Psoas muscle (tissue), 8 donors: ENCODE results near the gene NFU1. TPM values are rescaled to one million over a fixed set of nuclear protein-coding genes. Genes with fewer than 3 reads are reported as not detected.
"Not testable (repeated sequence)": the region's sequence is repeated elsewhere in the genome, so short reads cannot be mapped to it uniquely, and the experiment has no call there.

Source experiments
- ATAC-seq, 4 donors: fragments of 200-7000 bp; cut with Tn5 transposase; one replicate each; pipeline ENCODE4 v1.9.1; 2020; ENCODE audit warnings: moderate library complexity in 3 of 4, mild to moderate bottlenecking in 2 of 4
- DNase-seq, 2 donors: peaks; one replicate each; pipeline ENCODE4 v3.0.0-alpha.2; 2020
- H3K27ac ChIP-seq: fragments of 200-600 bp; one replicate; pipeline ENCODE4 v1.8.0; 2022
- H3K27me3 ChIP-seq, 3 donors: fragments of 200-600 bp in 1 of 3; one replicate each; pipeline versions ENCODE4 v1.6.1 to v1.8.0; 2013 to 2022; ENCODE audit warnings: low read length in 2 of 3, mild to moderate bottlenecking in 2 of 3, moderate library complexity in 1 of 3; ENCODE audit not compliant: insufficient read depth in 3 of 3
- H3K36me3 ChIP-seq, 2 donors: fragments of 200-600 bp in 1 of 2; one replicate each; pipeline versions ENCODE4 v1.6.1 to v1.8.0; 2013 to 2022; ENCODE audit warnings: low read depth in 1 of 2, mild to moderate bottlenecking in 1 of 2, moderate library complexity in 1 of 2; ENCODE audit not compliant: insufficient read depth in 1 of 2
- H3K4me1 ChIP-seq: fragments of 200-600 bp; one replicate; pipeline ENCODE4 v1.8.0; 2022
- H3K4me3 ChIP-seq: fragments of 200-600 bp; one replicate; pipeline ENCODE4 v1.8.0; 2022; ENCODE audit warnings: mild to moderate bottlenecking
- H3K9me3 ChIP-seq: fragments of 200-600 bp; one replicate; pipeline ENCODE4 v1.8.0; 2022
- WGBS, 3 donors: extraction: QIAGEN DNeasy Blood & Tissue Kit; methylation state at CpG; one replicate each; pipeline versions ENCODE4 v1.1.6 to v1.1.7; 2013; 5-methylcytosine and 5-hydroxymethylcytosine counted together
- intact Hi-C, 2 donors: fragments of 100-400 bp; cut with DNase I; formaldehyde crosslinking; loops; one replicate each; pipeline versions ENCODE4 v1.11.0 to v1.14.2; 2022
- polyA plus RNA-seq, 3 donors: library from polyadenylated mRNA; stranded (reverse); fragments of 200-250 nt; gene quantifications; one replicate each; pipeline ENCODE4 v1.2.3, GENCODE V29; 2013
- total RNA-seq, 4 donors: library from RNA; stranded (reverse); fragmentation: NEBNext Ultra II Directional in 2 of 4; extraction: Animal tissue kit (Norgen Biotek cat#: 25700) in 2 of 4; gene quantifications; one replicate each; pipeline versions ENCODE4 v1.2.1 to v1.2.4, GENCODE V29; 2021 to 2023
- TF ChIP-seq, protein P1 (sequence below): fragments of 200-600 bp; IDR thresholded peaks from one replicate; pipeline ENCODE4 v1.8.0; 2022; ENCODE audit warnings: antibody characterized with exemption
- donor health status: healthy with polysubstance abuse.
- donor health status: DM: no; HTN: no; CAD: no; lungs with moderate emphysema.
- donor health status: Bipolar disorder and iron deficiency.
- donor health status: healthy.
- donor health status: DM: yes; HTN: yes; CAD: no.
- donor health status: DM: no; HTN: no; CAD: no.
- donor health status: DM: no; HTN: no; CAD: no.
- donor health status: DM: yes; HTN: yes; CAD: no.

Gene NFU1
- total and polyA plus RNA-seq, 7 donors: 36.5 to 112 (median 83.4) TPM

DNA sequence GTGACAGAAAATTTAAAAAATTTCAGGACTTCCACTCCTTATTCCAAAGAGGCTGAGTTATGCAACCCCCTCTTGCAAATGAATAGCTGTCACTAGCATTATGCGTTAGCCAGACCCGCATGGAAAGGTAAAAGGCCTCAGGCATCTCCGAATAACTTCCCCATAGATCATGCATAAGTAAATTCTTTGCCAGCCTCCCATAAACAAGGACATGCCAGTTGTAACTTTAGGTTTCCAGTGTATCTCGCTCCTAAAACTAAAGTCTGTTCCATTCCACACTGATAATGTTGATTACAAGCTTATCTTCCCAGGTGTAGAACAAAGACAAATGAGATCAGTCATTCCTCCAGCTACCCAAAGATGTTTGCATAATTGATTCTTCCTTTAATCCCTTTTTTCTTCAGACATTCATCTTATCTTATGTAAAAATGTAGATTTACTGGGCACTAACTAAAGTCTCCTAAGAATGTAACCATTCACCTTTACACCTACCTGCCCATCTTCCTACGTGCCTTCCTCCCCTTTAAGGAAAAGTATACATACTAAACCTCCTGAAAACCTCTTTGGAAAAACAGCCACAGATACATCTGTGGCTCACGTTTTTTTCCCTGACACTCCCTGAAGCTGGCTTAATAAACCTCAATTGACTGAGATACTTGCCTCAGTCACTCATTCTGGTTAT lies 13.6 kb upstream of the NFU1 start:
- 83 to 86% (median 84%) methylated on average over 6 of the region's 6 CpGs for WGBS, 3 donors
- Histone ChIP-seq H3K27ac (no peak overlapping the region), H3K27me3 (no peaks in the 10 kb centered on the region), H3K4me3 (no peak overlapping the region), H3K9me3 (no peaks in the 10 kb centered on the region), H3K4me1 (no peaks in the 10 kb centered on the region), H3K36me3 (no peaks in the 10 kb centered on the region)
- intact Hi-C loops: no loop called here
- TF ChIP-seq, protein P1, sequence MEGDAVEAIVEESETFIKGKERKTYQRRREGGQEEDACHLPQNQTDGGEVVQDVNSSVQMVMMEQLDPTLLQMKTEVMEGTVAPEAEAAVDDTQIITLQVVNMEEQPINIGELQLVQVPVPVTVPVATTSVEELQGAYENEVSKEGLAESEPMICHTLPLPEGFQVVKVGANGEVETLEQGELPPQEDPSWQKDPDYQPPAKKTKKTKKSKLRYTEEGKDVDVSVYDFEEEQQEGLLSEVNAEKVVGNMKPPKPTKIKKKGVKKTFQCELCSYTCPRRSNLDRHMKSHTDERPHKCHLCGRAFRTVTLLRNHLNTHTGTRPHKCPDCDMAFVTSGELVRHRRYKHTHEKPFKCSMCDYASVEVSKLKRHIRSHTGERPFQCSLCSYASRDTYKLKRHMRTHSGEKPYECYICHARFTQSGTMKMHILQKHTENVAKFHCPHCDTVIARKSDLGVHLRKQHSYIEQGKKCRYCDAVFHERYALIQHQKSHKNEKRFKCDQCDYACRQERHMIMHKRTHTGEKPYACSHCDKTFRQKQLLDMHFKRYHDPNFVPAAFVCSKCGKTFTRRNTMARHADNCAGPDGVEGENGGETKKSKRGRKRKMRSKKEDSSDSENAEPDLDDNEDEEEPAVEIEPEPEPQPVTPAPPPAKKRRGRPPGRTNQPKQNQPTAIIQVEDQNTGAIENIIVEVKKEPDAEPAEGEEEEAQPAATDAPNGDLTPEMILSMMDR: no peak
- ATAC-seq (no peak), DNase-seq (no peak)

DNA sequence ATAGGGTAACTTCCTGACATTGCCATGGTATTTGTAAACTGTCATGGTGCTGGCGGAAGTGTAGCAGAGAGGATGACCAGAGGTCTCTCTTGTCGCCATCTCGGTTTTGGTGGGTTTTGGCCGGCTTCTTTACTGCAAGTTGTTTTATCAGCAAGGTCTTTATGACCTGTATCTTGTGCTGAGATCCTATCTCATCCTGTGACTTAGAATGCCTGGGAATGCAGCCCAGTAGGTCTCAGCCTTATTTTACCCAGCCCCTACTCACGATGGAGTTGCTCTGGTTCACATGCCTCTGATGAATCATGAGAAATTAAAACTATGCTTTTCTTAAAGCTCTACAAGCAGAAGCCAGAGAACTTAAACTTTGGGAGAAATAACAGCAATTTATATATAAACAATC lies 12.7 kb upstream of the NFU1 start:
- H3K27me3 ChIP-seq: no peaks in the 10 kb centered on the region
- no peak overlapping the region for H3K27ac ChIP-seq
- no peak overlapping the region for H3K4me3 ChIP-seq
- intact Hi-C loops: no loop called here
- no peak for ATAC-seq
- WGBS, 3 donors: 81 to 87% (median 82%) methylated on average over 5 of the region's 5 CpGs
- H3K4me1 ChIP-seq: no peaks in the 10 kb centered on the region
- no peaks in the 10 kb centered on the region for H3K9me3 ChIP-seq
- DNase-seq: no peak
- TF ChIP-seq, protein P1: no peak
- no peaks in the 10 kb centered on the region for H3K36me3 ChIP-seq

DNA sequence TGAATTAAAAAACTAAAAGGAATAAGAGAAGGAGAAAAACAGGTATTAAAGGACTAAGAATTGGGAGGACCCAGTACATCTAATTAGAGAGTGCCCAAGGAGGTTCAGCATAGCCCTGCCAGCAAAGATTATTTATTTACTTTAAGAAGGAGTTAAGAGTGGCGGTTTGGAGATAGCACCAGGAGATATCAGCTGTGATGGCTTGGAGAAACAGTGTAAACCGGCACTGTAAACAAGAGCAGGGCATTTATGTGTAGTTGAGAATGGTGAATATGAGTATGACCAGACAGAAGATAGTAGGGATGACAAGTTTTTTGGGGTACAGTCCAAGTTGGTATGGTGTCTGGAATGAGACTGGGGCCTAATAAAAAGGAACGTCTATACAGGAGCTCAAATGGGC lies 6.4 kb upstream of the NFU1 start:
- WGBS, 3 donors: 89 to 93% (median 90%) methylated on average over 3 of the region's 3 CpGs
- H3K27me3 ChIP-seq, H3K27ac ChIP-seq, H3K9me3 ChIP-seq, DNase-seq, H3K36me3 ChIP-seq, H3K4me3 ChIP-seq, H3K4me1 ChIP-seq, ATAC-seq, intact Hi-C loops: not testable (repeated sequence)

DNA sequence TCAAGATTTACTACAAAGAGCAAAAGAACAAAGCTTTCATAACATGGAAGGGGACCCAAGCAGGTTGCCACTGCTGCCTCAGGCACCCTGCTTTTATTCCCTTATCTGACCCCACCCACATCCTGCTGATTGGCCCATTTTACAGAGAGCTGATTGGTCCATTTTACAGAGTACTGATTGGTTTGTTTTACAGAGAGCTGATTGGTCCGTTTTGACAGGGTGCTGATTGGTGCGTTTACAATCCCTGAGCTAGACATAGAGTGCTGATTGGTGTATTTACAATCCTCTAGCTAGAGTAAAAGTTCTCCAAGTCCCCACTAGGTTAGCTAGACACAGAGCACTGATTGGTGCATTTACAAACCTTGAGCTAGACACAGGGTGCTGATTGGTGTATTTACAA lies 2.3 kb upstream of the NFU1 start:
- 95 to 98% (median 97%) methylated on average over 2 of the region's 2 CpGs for WGBS, 3 donors

DNA sequence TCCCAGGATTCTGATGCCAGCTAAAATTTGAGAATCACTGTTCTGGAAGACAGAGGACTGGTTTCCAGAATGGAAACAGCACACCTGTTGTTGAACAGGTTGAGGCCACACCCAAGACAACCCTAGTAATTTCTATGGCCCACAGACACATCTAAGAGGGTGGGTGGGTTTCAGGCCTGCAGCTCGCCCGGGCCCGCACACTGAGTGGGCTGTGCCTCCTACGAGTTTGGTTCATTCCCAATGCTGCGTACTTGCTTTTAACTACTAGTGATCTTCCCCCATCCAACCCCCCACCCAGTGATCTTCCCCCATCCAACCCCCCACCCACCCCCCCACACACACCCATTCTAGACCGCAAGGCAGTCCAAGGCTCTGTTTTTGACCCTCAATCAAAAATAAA lies 1.3 kb upstream of the NFU1 start:
- Histone ChIP-seq H3K27ac (peak overlapping the region; percentile 96), H3K4me1 (peaks cover 15% of the 10 kb centered on the region), H3K4me3 (no peak overlapping the region), H3K9me3 (no peaks in the 10 kb centered on the region), H3K36me3 (no peaks in the 10 kb centered on the region), H3K27me3 (no peaks in the 10 kb centered on the region)
- intact Hi-C loops: no loop called here
- WGBS, 3 donors: 97 to 98% (median 98%) methylated on average over 6 of the region's 6 CpGs
- TF ChIP-seq, protein P1: no peak
- ATAC-seq (no peak), DNase-seq (no peak)

More for the DNA sequence above, 2.3 kb upstream of the NFU1 start:
- H3K36me3 ChIP-seq, H3K27ac ChIP-seq, DNase-seq, ATAC-seq, H3K9me3 ChIP-seq, intact Hi-C loops, H3K27me3 ChIP-seq, H3K4me3 ChIP-seq: not testable (repeated sequence)
- H3K4me1 ChIP-seq: peaks cover 15% of the 10 kb centered on the region

DNA sequence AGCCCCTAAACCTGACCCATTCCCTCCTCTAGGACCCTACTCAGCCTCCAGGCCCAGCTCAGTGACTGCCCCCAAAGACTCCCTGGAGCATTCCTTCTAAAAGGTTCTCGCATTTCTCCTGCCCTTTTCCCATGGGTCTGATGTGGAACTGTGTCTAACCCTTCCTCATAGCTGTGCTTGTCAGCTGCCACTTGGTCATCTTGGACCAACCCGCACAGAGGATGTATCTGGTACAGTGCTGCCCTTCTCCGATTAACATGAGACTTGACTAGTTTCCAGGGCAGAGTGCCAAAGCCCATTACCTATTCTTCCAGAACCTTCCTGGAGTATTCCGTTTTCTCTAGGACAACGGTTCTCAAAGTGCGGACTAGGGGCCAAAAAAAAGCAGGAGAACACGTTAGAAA lies 518 bp upstream of the NFU1 start:
- Histone ChIP-seq H3K27me3 (no peaks in the 10 kb centered on the region), H3K9me3 (no peaks in the 10 kb centered on the region), H3K36me3 (no peaks in the 10 kb centered on the region), H3K4me1 (peaks cover 15% of the 10 kb centered on the region), H3K27ac (peak overlapping the region; percentile 96), H3K4me3 (peak overlapping the region; percentile 86)
- intact Hi-C loops: no loop called here
- TF ChIP-seq, protein P1: no peak
- WGBS, 3 donors: 22 to 33% (median 25%) methylated on average over 7 of the region's 7 CpGs
- DNase-seq (peak in 1 of 2 donors; percentile 30), ATAC-seq (peak; percentile 61 to 74 (median 63))
